ENCODE results near the gene SPATA3.

Gene SPATA3

GRCh38 chr2:230985519-230986231 is 10.2 kb upstream of the SPATA3 start:
- no peaks in the 10 kb centered on the region for H3K9me3 ChIP-seq (ENCODE audit: insufficient read depth, low read length)
- no peaks in the 10 kb centered on the region for H3F3A ChIP-seq (ENCODE audit: insufficient read depth)
- no peaks in the 10 kb centered on the region for H3K36me3 ChIP-seq (ENCODE audit: low read length)
- H3K9me2 ChIP-seq (replicated peaks; ENCODE audit: insufficient read depth, low read length), result no peaks in the 10 kb centered on the region
- no peak overlapping the region for H3K4me3 ChIP-seq (ENCODE audit: insufficient read depth, low read length, poor library complexity, severe bottlenecking)
- H3K79me2 ChIP-seq (ENCODE audit: insufficient read depth, low read length), result no peaks in the 10 kb centered on the region
- no peaks in the 10 kb centered on the region for H4K20me1 ChIP-seq (ENCODE audit: low read depth, low read length)
- H3K27me3 ChIP-seq (ENCODE audit: low read length), result no peaks in the 10 kb centered on the region
- H3K9ac ChIP-seq (ENCODE audit: low read length), result no peak overlapping the region
- no peak overlapping the region for H3K4me2 ChIP-seq (ENCODE audit: low read depth, low read length, poor library complexity, severe bottlenecking)
- no peak for TF ChIP-seq EZH2phosphoT487 (conservative IDR thresholded peaks at IDR 0.05; ENCODE audit: low read length)
- H2AFZ ChIP-seq (ENCODE audit: low read depth, low read length, severe bottlenecking), result no peak overlapping the region
- H3K27ac ChIP-seq (ENCODE audit: low read depth, low read length), result no peak overlapping the region

- Histone ChIP-seq H3K9me2 (replicated peaks; ENCODE audit: insufficient read depth, low read length) (no peaks in the 10 kb centered on the region), H3K9me3 (ENCODE audit: insufficient read depth, low read length) (no peaks in the 10 kb centered on the region), H2AFZ (ENCODE audit: low read depth, low read length, severe bottlenecking) (peak overlapping the region; percentile 36), H3F3A (ENCODE audit: insufficient read depth) (no peaks in the 10 kb centered on the region), H3K79me2 (ENCODE audit: insufficient read depth, low read length) (no peaks in the 10 kb centered on the region), H3K4me3 (ENCODE audit: insufficient read depth, low read length, poor library complexity, severe bottlenecking) (peak overlapping the region; percentile 41), H3K27me3 (ENCODE audit: low read length) (no peaks in the 10 kb centered on the region), H3K9ac (ENCODE audit: low read length) (peak overlapping the region; percentile 41; the same call in 1 of the 2 replicates), H3K4me2 (ENCODE audit: low read depth, low read length, poor library complexity, severe bottlenecking) (peak overlapping the region; percentile 58), H4K20me1 (ENCODE audit: low read depth, low read length) (no peaks in the 10 kb centered on the region), H3K27ac (ENCODE audit: low read depth, low read length) (no peak overlapping the region), H3K36me3 (ENCODE audit: low read length) (no peaks in the 10 kb centered on the region)
- no peak for TF ChIP-seq CTCF (IDR thresholded peaks at IDR 0.05; ENCODE audit: insufficient read depth, low read length, poor library complexity, severe bottlenecking)
- no peak for TF ChIP-seq EZH2phosphoT487 (conservative IDR thresholded peaks at IDR 0.05; ENCODE audit: low read length)
Observed at GRCh38 chr2:230986520-230987136, 9.3 kb upstream of the SPATA3 start.

GRCh38 chr2:230987137-230988020 is 8.5 kb upstream of the SPATA3 start:
- Histone ChIP-seq H3K27me3 (ENCODE audit: low read length) (no peaks in the 10 kb centered on the region), H3K9me2 (replicated peaks; ENCODE audit: insufficient read depth, low read length) (no peaks in the 10 kb centered on the region), H3K79me2 (ENCODE audit: insufficient read depth, low read length) (no peaks in the 10 kb centered on the region), H3K36me3 (ENCODE audit: low read length) (no peaks in the 10 kb centered on the region), H3K27ac (ENCODE audit: low read depth, low read length) (no peak overlapping the region), H3F3A (ENCODE audit: insufficient read depth) (no peaks in the 10 kb centered on the region), H3K4me2 (ENCODE audit: low read depth, low read length, poor library complexity, severe bottlenecking) (peak overlapping the region; percentile 58), H2AFZ (ENCODE audit: low read depth, low read length, severe bottlenecking) (peak overlapping the region; percentile 36), H3K9me3 (ENCODE audit: insufficient read depth, low read length) (no peaks in the 10 kb centered on the region), H3K9ac (ENCODE audit: low read length) (peak overlapping the region; percentile 41; the same call in 1 of the 2 replicates), H4K20me1 (ENCODE audit: low read depth, low read length) (no peaks in the 10 kb centered on the region), H3K4me3 (ENCODE audit: insufficient read depth, low read length, poor library complexity, severe bottlenecking) (peak overlapping the region; percentile 41)
- no peak for TF ChIP-seq EZH2phosphoT487 (conservative IDR thresholded peaks at IDR 0.05; ENCODE audit: low read length)
- peak; percentile 89 for TF ChIP-seq CTCF (IDR thresholded peaks at IDR 0.05; ENCODE audit: insufficient read depth, low read length, poor library complexity, severe bottlenecking)

Data from SU-DHL-6 (cell line).